Hepatocyte (in vitro differentiated cells): Measurements from ENCODE around the gene MAPK4.

Experiments
- EZH2phosphoT487 ChIP-seq: fragments of 200-600 bp; sonication (generic); IDR thresholded peaks from one replicate; pipeline ENCODE4 v1.6.1; 2018; ENCODE audit warnings: antibody characterized with exemption, mild to moderate bottlenecking, low read depth, moderate library complexity; ENCODE audit not compliant: unreplicated experiment, severe bottlenecking
- TF ChIP-seq, protein P1 (sequence below): fragments of 200-600 bp; sonication (generic); IDR thresholded peaks from 2 replicates; pipeline ENCODE4 v1.5.1; 2016; ENCODE audit warnings: antibody characterized with exemption, mild to moderate bottlenecking; ENCODE audit not compliant: poor library complexity

DNA sequence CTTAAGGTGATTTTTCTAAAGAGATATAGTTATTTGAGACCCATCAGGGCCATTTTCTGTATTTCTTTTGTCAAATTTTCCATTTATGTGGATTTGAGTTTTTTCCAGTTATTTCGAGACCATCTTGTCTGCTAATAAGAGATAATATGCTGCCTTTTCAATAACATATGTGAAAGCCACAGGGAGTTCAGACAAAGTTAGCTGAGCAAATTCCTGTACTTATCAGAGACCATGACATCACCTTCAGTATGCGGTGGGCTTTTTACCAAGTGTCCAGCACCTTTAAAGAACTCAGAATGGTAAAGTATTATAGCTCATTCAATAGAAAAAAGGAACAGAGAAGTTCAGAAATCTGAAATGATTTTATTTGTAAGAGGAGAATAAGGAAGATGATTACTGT is 11.7 kb downstream of the MAPK4 start:
- TF ChIP-seq, protein P1, sequence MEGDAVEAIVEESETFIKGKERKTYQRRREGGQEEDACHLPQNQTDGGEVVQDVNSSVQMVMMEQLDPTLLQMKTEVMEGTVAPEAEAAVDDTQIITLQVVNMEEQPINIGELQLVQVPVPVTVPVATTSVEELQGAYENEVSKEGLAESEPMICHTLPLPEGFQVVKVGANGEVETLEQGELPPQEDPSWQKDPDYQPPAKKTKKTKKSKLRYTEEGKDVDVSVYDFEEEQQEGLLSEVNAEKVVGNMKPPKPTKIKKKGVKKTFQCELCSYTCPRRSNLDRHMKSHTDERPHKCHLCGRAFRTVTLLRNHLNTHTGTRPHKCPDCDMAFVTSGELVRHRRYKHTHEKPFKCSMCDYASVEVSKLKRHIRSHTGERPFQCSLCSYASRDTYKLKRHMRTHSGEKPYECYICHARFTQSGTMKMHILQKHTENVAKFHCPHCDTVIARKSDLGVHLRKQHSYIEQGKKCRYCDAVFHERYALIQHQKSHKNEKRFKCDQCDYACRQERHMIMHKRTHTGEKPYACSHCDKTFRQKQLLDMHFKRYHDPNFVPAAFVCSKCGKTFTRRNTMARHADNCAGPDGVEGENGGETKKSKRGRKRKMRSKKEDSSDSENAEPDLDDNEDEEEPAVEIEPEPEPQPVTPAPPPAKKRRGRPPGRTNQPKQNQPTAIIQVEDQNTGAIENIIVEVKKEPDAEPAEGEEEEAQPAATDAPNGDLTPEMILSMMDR = no peak
- TF ChIP-seq EZH2phosphoT487 = no peak
